ENCODE data around the gene MYO1H. TPM values are rescaled to one million over a fixed set of nuclear protein-coding genes. Genes with fewer than 3 reads are reported as not detected.

The MYO1H gene
- total RNA-seq, 1 experiment from 2014 or later, result 0.26 TPM

- no CpG with 5 or more reads among the region's 1 CpG for WGBS (ENCODE audit: extremely low coverage, insufficient read length, low lambda C conversion rate)
- peaks cover 0 to 5% of the 10 kb centered on the region in 2 experiments; a peak in 2 of 5 replicates for H3K9me3 Mint-ChIP-seq
- no peak overlapping the region for H3K9ac ChIP-seq (ENCODE audit: extremely low read depth, insufficient read length, low read length)
- no peak overlapping the region for H3K4me3 Mint-ChIP-seq
- H3K56ac ChIP-seq (ENCODE audit: insufficient read length, low read depth, low read length), result no peak overlapping the region
- no peak overlapping the region for H3K14ac ChIP-seq (ENCODE audit: insufficient read depth, low read length)
- no peaks in the 10 kb centered on the region for H3K36me3 Mint-ChIP-seq (ENCODE audit: insufficient read depth in 1 of 3, low read depth in 3 of 3)
- TF ChIP-seq CTCF (conservative IDR thresholded peaks at IDR 0.05), result no peak
- H3K4ac ChIP-seq (ENCODE audit: low read depth, low read length), result no peak overlapping the region
- H2BK15ac ChIP-seq (ENCODE audit: low read depth, low read length), result no peak overlapping the region
- H2BK20ac ChIP-seq (ENCODE audit: low read depth, low read length, poor library complexity, severe bottlenecking), result no peak overlapping the region
- H4K5ac ChIP-seq (ENCODE audit: insufficient read length, low read depth, low read length), result no peak overlapping the region
- H3K9me3 ChIP-seq (ENCODE audit: control insufficient read depth, low read depth, low read length), result no peaks in the 10 kb centered on the region
- peaks cover 0 to 3% of the 10 kb centered on the region in 2 experiments; a peak in 1 of 4 replicates for H3K4me1 Mint-ChIP-seq
- H3K27me3 Mint-ChIP-seq (ENCODE audit: low read depth), result peaks cover 4% of the 10 kb centered on the region; the same call in 1 of the 2 replicates
- no peak overlapping the region for H4K8ac ChIP-seq (replicated peaks; ENCODE audit: insufficient read length, low read depth, low read length)
- no peak overlapping the region for H2AFZ ChIP-seq (ENCODE audit: low read length)
- H3K4me2 ChIP-seq (ENCODE audit: insufficient read depth, insufficient read length, low read length), result no peak overlapping the region
- H3K18ac ChIP-seq (ENCODE audit: insufficient read length, low read depth, low read length), result no peak overlapping the region
- H3K27ac ChIP-seq (ENCODE audit: insufficient read length, low read depth, low read length), result no peak overlapping the region
- H3K79me1 ChIP-seq (ENCODE audit: insufficient read depth, low read depth, low read length, poor library complexity, severe bottlenecking), result no peaks in the 10 kb centered on the region
- H3K27ac Mint-ChIP-seq, result no peak overlapping the region
- no peak overlapping the region for H2BK12ac ChIP-seq (ENCODE audit: insufficient read length, low read depth, low read length)
- no peak overlapping the region for H4K91ac ChIP-seq (ENCODE audit: insufficient read length, low read depth, low read length)
- H4K20me1 ChIP-seq (ENCODE audit: control insufficient read depth, insufficient read depth, insufficient read length), result no peaks in the 10 kb centered on the region
- no peak for DNase-seq
- H3T11ph ChIP-seq (ENCODE audit: low read length), result no peak overlapping the region
- H2AK5ac ChIP-seq (ENCODE audit: insufficient read length, low read length), result no peak overlapping the region
- no peaks in the 10 kb centered on the region for H3K79me2 ChIP-seq (ENCODE audit: insufficient read depth, low read length)
- no peaks in the 10 kb centered on the region for H3K4me1 ChIP-seq (ENCODE audit: insufficient read depth, low read length)
- H3K23me2 ChIP-seq (ENCODE audit: insufficient read length, low read depth, low read length, poor library complexity, severe bottlenecking), result no peaks in the 10 kb centered on the region
- H2BK5ac ChIP-seq (ENCODE audit: insufficient read length, low read length), result no peak overlapping the region
- no peak overlapping the region for H3K23ac ChIP-seq (ENCODE audit: insufficient read length, low read depth, low read length)
- H2BK120ac ChIP-seq (ENCODE audit: low read depth, low read length, poor library complexity, severe bottlenecking), result no peak overlapping the region
- no peaks in the 10 kb centered on the region for H3K27me3 ChIP-seq (ENCODE audit: insufficient read depth, low read length)
Measured at GRCh38 chr12:109336593-109336992, 11.1 kb upstream of the MYO1H start.

Data from H9 (cell line).